Fibroblast of pulmonary artery (primary cell): ENCODE data around the gene APOL5.

ENCODE experiments used
- DNase-seq: peaks from one replicate; pipeline ENCODE4 v3.0.0-alpha.2; 2010; ENCODE audit warnings: low read depth
- H3K4me3 ChIP-seq: replicated peaks from 2 replicates; pipeline ENCODE4 v1.5.1; 2011; ENCODE audit warnings: low read depth, mild to moderate bottlenecking, control low read depth, low read length, moderate library complexity
- TF ChIP-seq, protein P1 (sequence below): IDR thresholded peaks from 2 replicates; pipeline ENCODE4 v1.5.1; 2011; ENCODE audit warnings: mild to moderate bottlenecking, control low read depth, low read length, inconsistent platforms; ENCODE audit errors: missing control alignments

Gene APOL5

DNA sequence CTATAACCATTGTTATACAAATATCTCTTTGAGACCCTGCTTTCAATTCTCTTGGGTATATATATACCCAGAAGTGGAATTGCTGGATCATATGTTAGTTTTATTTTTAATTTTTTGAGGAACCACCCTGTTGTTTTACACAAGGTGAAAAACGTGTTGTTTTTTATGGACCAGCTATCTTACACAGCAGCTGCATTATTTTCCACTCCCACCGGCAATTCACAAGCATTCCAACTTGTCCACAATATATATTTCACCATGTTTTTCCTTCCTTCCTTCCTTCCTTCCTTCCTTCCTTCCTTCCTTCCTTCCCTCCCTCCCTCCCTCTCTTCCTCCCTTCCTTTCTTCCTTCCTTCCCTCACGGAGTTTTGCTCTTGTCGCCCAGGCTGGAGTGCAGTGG lies 6.3 kb upstream of the APOL5 start:
- no peak for DNase-seq
- TF ChIP-seq, protein P1, sequence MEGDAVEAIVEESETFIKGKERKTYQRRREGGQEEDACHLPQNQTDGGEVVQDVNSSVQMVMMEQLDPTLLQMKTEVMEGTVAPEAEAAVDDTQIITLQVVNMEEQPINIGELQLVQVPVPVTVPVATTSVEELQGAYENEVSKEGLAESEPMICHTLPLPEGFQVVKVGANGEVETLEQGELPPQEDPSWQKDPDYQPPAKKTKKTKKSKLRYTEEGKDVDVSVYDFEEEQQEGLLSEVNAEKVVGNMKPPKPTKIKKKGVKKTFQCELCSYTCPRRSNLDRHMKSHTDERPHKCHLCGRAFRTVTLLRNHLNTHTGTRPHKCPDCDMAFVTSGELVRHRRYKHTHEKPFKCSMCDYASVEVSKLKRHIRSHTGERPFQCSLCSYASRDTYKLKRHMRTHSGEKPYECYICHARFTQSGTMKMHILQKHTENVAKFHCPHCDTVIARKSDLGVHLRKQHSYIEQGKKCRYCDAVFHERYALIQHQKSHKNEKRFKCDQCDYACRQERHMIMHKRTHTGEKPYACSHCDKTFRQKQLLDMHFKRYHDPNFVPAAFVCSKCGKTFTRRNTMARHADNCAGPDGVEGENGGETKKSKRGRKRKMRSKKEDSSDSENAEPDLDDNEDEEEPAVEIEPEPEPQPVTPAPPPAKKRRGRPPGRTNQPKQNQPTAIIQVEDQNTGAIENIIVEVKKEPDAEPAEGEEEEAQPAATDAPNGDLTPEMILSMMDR = no peak

DNA sequence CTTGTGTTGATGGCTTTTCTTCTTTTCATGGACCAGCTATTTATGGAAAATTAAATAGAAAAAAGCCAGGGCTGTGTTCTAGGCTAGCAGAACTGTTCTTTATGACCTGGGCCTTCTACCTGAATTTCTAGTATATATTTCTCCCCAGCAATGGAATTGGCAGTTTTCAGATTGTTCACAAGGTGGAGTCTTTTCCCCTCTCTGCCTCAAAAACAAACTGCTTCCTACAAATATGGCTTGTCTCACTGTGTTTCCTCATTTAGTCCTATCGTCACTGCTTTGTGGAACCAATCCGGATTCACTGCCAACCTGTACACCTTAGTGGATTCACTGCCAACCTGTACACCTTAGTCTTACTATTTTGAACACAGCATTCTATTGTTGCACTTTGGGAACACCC lies 5.0 kb upstream of the APOL5 start:
- DNase-seq = no peak
- TF ChIP-seq, protein P1 = no peak
- H3K4me3 ChIP-seq = no peak overlapping the region

More for the DNA sequence above, 6.3 kb upstream of the APOL5 start:
- no peak overlapping the region for H3K4me3 ChIP-seq

DNA sequence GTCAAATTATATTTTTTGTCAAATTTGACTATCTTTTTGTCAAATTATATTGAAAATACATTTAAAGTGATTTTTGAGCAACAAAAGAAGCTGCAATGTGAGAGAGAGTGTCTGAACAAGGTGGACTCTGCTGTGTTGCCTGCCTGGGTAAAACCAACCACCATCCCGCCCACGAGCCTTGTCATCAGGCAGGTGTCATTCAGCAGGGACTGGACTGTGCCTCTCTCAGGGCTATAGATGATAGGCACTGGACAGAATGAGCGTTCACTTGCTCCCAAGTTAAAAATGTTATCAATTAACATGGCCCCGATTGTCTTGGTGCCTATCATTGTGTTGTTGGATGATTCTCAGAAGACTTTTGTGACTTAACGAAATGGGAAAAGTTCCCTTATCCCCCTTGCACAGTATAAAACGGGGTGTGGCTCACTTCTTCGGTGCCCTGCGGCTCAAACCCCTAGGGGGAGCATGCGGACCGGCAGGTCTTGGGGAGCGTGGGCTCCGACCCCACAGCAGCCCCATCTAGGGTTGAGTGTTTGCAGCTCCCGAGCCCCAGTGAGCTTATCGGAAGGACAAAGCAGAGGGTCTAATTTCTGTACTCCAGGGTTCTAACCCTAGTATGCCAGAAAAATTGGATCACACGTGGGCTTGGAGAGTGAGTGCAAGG lies 1.7 kb downstream of the APOL5 start:
- H3K4me3 ChIP-seq = no peak overlapping the region
- DNase-seq = no peak
- TF ChIP-seq, protein P1 = no peak

DNA sequence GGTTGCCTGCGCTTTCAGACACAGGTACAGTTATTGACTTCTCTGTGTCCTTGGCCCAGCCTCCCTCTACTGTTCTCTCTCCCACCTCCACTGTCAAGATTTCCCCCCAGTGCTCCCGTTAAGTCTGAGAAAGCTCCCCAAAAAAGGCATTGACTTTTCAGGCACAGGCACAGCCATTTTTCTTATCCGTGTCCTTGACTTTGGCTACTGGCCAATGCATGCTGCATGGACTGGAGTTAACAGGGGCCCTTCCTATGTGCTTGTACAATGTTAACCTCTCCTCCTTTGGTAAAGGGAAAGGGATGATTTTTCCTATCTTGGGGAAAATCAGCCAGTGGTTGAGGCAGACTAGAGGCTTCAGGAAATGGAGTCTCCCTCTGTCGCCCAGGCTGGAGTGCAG lies 4.3 kb downstream of the APOL5 start:
- no peak for DNase-seq
- TF ChIP-seq, protein P1 = no peak
- no peak overlapping the region for H3K4me3 ChIP-seq

DNA sequence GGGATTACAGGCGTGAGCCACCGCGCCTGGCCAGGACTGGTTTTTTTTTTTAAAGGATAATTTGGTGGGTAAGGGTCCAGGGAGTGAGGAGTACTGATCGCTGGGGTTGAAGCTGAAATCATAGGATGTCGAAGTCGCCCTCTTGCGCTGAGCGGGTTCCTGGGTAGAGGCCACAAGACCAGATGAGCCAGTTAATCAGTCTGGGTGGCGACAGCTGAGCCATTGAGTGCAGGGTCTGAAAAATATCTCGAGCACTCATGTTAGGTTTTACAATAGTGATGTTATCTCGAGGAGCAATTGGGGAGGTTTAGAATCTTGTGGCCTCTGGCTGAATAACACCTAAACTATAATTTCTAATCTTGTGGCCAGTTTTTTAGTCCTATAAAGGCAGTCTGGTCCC lies 7.8 kb downstream of the APOL5 start:
- no peak for DNase-seq

DNA sequence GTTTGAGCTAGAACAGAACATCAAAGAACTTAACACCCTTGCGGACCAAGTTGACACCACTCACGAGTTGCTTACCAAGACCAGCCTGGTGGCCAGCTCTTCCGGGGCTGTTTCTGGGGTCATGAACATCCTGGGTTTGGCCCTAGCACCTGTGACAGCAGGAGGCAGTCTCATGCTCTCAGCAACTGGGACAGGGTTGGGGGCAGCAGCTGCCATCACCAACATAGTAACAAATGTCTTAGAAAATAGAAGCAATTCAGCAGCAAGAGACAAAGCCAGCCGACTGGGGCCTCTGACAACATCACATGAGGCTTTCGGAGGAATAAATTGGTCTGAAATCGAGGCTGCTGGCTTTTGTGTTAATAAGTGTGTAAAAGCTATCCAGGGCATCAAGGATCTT lies 8.7 kb downstream of the APOL5 start:
- H3K4me3 ChIP-seq = no peak overlapping the region
- DNase-seq = no peak
- TF ChIP-seq, protein P1 = no peak

More for the DNA sequence above, 7.8 kb downstream of the APOL5 start:
- TF ChIP-seq, protein P1 = no peak
- no peak overlapping the region for H3K4me3 ChIP-seq

DNA sequence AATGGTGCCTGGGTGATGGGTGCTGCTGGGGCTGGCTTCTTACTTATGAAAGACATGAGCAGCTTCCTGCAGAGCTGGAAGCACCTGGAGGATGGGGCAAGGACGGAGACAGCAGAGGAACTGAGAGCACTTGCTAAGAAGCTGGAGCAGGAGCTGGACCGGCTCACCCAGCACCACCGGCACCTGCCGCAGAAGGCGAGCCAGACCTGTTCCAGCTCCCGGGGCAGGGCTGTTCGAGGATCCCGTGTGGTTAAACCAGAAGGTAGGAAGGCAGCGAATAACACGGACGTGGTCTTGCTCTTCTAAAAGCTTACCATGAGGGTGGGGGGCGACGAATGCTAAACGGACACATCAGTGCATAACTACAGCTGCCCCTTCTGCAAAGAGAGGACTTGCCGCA lies 9.3 kb downstream of the APOL5 start:
- TF ChIP-seq, protein P1 = no peak
- H3K4me3 ChIP-seq = no peak overlapping the region
- DNase-seq = no peak
